Measurements from ENCODE around the gene CDKAL1. TPM values are rescaled to one million over a fixed set of nuclear protein-coding genes. Genes with fewer than 3 reads are reported as not detected.

Gene CDKAL1
- total and polyA plus RNA-seq, 2 donors (not counting 3 experiments of a cell fraction or from before 2014, with no cell fraction given) = 6.1 to 20.5 TPM

GRCh38 chr6:20965276-20965675 is 431.0 kb downstream of the CDKAL1 start:
- Histone ChIP-seq H3K9ac (replicated peaks; ENCODE audit: extremely low read depth, insufficient read depth, low read length) (no peak overlapping the region), H3K27me3 (ENCODE audit: control insufficient read depth in 2 of 2, insufficient read depth in 2 of 2, low read length in 2 of 2) (no peaks in the 10 kb centered on the region), H3K4me1 (ENCODE audit: control insufficient read depth, extremely low read depth, insufficient read depth, low read length) (no peaks in the 10 kb centered on the region), H3K79me2 (ENCODE audit: control insufficient read depth, insufficient read depth, low read length) (no peaks in the 10 kb centered on the region), H3K9me3 (replicated peaks; ENCODE audit: control insufficient read depth, insufficient read depth, low read length) (no peaks in the 10 kb centered on the region), H4K20me1 (replicated peaks; ENCODE audit: control insufficient read depth, extremely low read depth, insufficient read depth, low read length) (no peaks in the 10 kb centered on the region), H2AFZ (ENCODE audit: low read depth, low read length) (no peak overlapping the region), H3K4me3 (replicated peaks in 1 of 3; ENCODE audit: insufficient read depth in 1 of 3, low read depth in 1 of 3, low read length in 3 of 3) (no peak overlapping the region), H3K27ac (ENCODE audit: insufficient read depth, low read depth, low read length) (no peak overlapping the region), H3K4me2 (ENCODE audit: insufficient read depth, low read length) (no peak overlapping the region), H3K36me3 (ENCODE audit: control insufficient read depth in 2 of 2, extremely low read depth in 1 of 2, insufficient read depth in 2 of 2, low read length in 2 of 2) (no peaks in the 10 kb centered on the region), H3K9me1 (replicated peaks; ENCODE audit: control insufficient read depth, extremely low read depth, insufficient read depth, low read length) (no peaks in the 10 kb centered on the region)
- intact Hi-C loops (cut with micrococcal nuclease) = no loop called here
- dilution Hi-C loops (cut with MboI; ENCODE audit: extremely low pct_ligation_motif_present, low sequenced_read_pairs) = no loop called here
- FAIRE-seq = no peak
- BruUV-seq (replicated peaks) = no TSS peak
- ChIA-PET CTCF (no interaction called here), POLR2A (no interaction called here)
- TF ChIP-seq GATA2 (IDR thresholded peaks at IDR 0.05; ENCODE audit: insufficient read depth, insufficient read length, low read depth, low read length) = no peak
- DNase-seq (ENCODE audit: low read depth, low spot score) = no peak

GRCh38 chr6:20965915-20966314 is 431.7 kb downstream of the CDKAL1 start:
- H3K27ac ChIP-seq (ENCODE audit: insufficient read depth, low read depth, low read length) = no peak overlapping the region
- dilution Hi-C loops (cut with MboI; ENCODE audit: extremely low pct_ligation_motif_present, low sequenced_read_pairs) (no loop called here), intact Hi-C loops (cut with micrococcal nuclease) (no loop called here)
- ChIA-PET CTCF (no interaction called here), POLR2A (no interaction called here)
- no peak overlapping the region for H3K9ac ChIP-seq (replicated peaks; ENCODE audit: extremely low read depth, insufficient read depth, low read length)
- TF ChIP-seq CTCF (IDR thresholded peaks at IDR 0.05; ENCODE audit: extremely low read depth in 1 of 2, insufficient read depth in 1 of 2, low read depth in 1 of 2, low read length in 2 of 2) (no peak), POLR2A (IDR thresholded peaks at IDR 0.05; ENCODE audit: low read depth, low read length) (no peak), MYC (IDR thresholded peaks at IDR 0.05; ENCODE audit: low read depth, low read length) (no peak)
- no peaks in the 10 kb centered on the region for H4K20me1 ChIP-seq (replicated peaks; ENCODE audit: control insufficient read depth, extremely low read depth, insufficient read depth, low read length)
- H3K27me3 ChIP-seq (ENCODE audit: control insufficient read depth in 2 of 2, insufficient read depth in 2 of 2, low read length in 2 of 2) = no peaks in the 10 kb centered on the region
- no peak overlapping the region for H3K4me2 ChIP-seq (ENCODE audit: insufficient read depth, low read length)
- no peaks in the 10 kb centered on the region for H3K36me3 ChIP-seq (ENCODE audit: control insufficient read depth in 2 of 2, extremely low read depth in 1 of 2, insufficient read depth in 2 of 2, low read length in 2 of 2)
- no peaks in the 10 kb centered on the region for H3K9me3 ChIP-seq (replicated peaks; ENCODE audit: control insufficient read depth, insufficient read depth, low read length)
- no peaks in the 10 kb centered on the region for H3K4me1 ChIP-seq (ENCODE audit: control insufficient read depth, extremely low read depth, insufficient read depth, low read length)
- H3K79me2 ChIP-seq (ENCODE audit: control insufficient read depth, insufficient read depth, low read length) = no peaks in the 10 kb centered on the region
- no TSS peak for BruUV-seq (replicated peaks)
- no peaks in the 10 kb centered on the region for H3K9me1 ChIP-seq (replicated peaks; ENCODE audit: control insufficient read depth, extremely low read depth, insufficient read depth, low read length)
- DNase-seq (ENCODE audit: low read depth, low spot score) = no peak
- H3K4me3 ChIP-seq (replicated peaks in 1 of 3; ENCODE audit: insufficient read depth in 1 of 3, low read depth in 1 of 3, low read length in 3 of 3) = no peak overlapping the region
- FAIRE-seq = no peak
- no peak overlapping the region for H2AFZ ChIP-seq (ENCODE audit: low read depth, low read length)
